Central memory CD8-positive, alpha-beta T cell (primary cell): ENCODE data around the gene WNT7B.
A peak's percentile ranks its signal among the peaks of the same experiment; 100 is the strongest.

ENCODE experiments used
- ATAC-seq: fragments of 150-1000 bp; cut with Tn5 transposase; replicated peaks from 2 replicates; pipeline ENCODE4 v1.10.0; 2022; ENCODE audit warnings: mild to moderate bottlenecking, moderate FRiP score, moderate number of reproducible peaks; ENCODE audit not compliant: poor library complexity, severe bottlenecking; ENCODE audit errors: extremely low read depth
- DNase-seq, 2 donors: peaks; one replicate each; pipeline ENCODE4 v3.0.0; 2021; ENCODE audit warnings: low spot score in 2 of 2
- H3K27ac Mint-ChIP-seq: one replicate; pipeline ENCODE4 v1.8.0; 2022; ENCODE audit warnings: low read depth, mild to moderate bottlenecking, moderate library complexity, mixed read lengths
- H3K27me3 Mint-ChIP-seq: one replicate; pipeline ENCODE4 v1.8.0; 2022; ENCODE audit warnings: mixed read lengths
- H3K36me3 Mint-ChIP-seq: one replicate; pipeline ENCODE4 v1.8.0; 2022; ENCODE audit warnings: mild to moderate bottlenecking, moderate library complexity, mixed read lengths; ENCODE audit not compliant: insufficient read depth
- H3K4me1 Mint-ChIP-seq: one replicate; pipeline ENCODE4 v1.8.0; 2022; ENCODE audit warnings: mixed read lengths
- H3K4me3 Mint-ChIP-seq: one replicate; pipeline ENCODE4 v1.8.0; 2022; ENCODE audit warnings: mild to moderate bottlenecking, moderate library complexity, mixed read lengths
- H3K9me3 Mint-ChIP-seq: one replicate; pipeline ENCODE4 v1.8.0; 2022; ENCODE audit warnings: mixed read lengths

Gene WNT7B

GRCh38 chr22:45997077-45997776 is 20.3 kb upstream of the WNT7B start:
- Mint-ChIP-seq H3K27ac (peak overlapping the region; percentile 71), H3K27me3 (no peaks in the 10 kb centered on the region), H3K9me3 (peaks cover 14% of the 10 kb centered on the region), H3K4me1 (peaks cover 14% of the 10 kb centered on the region), H3K4me3 (no peak overlapping the region), H3K36me3 (peaks cover 12% of the 10 kb centered on the region)
- ATAC-seq (no peak), DNase-seq (no peak)

DNA sequence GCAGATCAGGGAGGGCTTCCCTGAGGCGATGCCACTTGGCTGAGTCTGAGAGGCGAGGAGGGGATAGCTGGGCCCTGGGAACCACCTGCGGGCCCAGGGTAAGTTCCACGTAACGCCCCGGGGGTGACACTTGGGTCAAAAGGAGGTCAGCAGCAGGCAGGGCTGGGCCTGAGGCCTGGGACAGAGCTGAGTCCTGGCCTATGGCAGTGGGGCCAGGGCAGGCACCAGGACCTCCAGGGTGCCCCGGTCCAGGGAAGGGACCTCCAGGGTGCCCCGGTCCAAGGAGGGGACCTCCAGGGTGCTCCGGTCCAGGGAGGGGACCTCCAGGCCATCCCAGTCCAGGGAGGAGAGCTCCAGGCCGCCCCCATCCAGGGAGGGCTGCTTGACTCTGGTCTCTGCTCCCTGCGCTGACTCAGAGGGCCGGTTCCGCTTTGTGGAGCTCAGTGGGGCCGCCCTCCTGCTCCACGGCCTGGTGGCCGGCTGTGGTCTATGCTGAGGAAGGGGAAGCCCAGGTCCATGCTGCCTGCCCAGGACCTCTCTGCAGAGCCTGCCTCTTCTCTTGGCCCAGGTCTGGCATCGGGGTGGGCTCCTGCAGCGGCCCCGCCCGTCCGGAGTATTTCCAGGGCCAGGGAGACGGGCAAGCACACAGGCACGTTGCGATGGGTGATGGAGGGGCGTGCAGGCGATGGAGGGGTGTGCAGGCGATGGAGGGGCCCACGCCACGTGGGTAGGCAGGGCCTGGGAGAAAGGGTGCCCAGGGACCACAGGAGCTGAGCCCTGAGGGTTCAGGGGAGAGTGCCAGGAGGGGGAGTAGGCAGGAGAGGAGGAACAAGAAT is 19.5 kb upstream of the WNT7B start:
- ATAC-seq, result no peak
- H3K27ac Mint-ChIP-seq, result peak overlapping the region; percentile 71
- DNase-seq, result no peak
- H3K36me3 Mint-ChIP-seq, result peaks cover 13% of the 10 kb centered on the region
- H3K27me3 Mint-ChIP-seq, result no peaks in the 10 kb centered on the region
- peaks cover 14% of the 10 kb centered on the region for H3K9me3 Mint-ChIP-seq
- H3K4me3 Mint-ChIP-seq, result no peak overlapping the region
- H3K4me1 Mint-ChIP-seq, result peaks cover 14% of the 10 kb centered on the region

DNA sequence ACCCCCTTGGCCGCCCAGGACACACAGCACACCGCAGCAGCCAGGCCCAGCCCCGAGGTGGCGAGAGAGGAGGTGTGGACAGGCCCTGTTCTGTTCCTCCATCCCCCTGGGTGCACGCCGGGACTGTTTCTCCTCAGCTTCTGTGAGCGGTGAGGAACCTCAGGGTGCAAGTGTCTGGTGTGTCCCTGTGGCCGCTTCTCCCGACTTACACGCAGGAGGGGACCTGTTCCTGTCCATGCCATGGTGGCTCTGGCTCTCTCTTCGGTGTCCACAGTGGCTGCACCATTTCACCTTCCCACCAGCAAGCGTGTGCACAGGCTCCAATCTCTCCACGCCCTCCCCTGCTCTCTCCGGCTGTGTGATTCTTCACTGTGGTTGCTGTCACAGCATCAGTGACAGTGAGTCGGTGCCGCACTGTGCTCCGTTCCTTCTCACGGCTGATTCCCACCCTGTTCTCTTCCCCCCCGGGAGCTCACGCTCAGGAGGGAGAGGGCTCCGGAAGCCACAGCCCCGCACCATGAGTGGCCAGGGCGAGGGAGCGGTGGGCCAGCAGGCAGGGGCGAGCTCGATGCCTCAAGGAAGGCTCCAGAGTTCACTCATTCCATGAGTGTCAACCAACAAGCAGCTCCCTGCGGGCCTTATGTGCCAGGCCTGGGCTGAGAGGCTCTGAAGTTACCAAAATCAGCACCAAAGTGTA is 18.6 kb upstream of the WNT7B start:
- ATAC-seq (no peak), DNase-seq (no peak)
- Mint-ChIP-seq H3K4me1 (peaks cover 14% of the 10 kb centered on the region), H3K9me3 (peaks cover 14% of the 10 kb centered on the region), H3K36me3 (peaks cover 13% of the 10 kb centered on the region), H3K27ac (no peak overlapping the region), H3K4me3 (no peak overlapping the region), H3K27me3 (no peaks in the 10 kb centered on the region)

- Mint-ChIP-seq H3K9me3 (peaks cover 14% of the 10 kb centered on the region), H3K27ac (peak overlapping the region; percentile 84), H3K36me3 (peaks cover 13% of the 10 kb centered on the region)
Measured at GRCh38 chr22:45994491-45995404, 17.8 kb upstream of the WNT7B start.

DNA sequence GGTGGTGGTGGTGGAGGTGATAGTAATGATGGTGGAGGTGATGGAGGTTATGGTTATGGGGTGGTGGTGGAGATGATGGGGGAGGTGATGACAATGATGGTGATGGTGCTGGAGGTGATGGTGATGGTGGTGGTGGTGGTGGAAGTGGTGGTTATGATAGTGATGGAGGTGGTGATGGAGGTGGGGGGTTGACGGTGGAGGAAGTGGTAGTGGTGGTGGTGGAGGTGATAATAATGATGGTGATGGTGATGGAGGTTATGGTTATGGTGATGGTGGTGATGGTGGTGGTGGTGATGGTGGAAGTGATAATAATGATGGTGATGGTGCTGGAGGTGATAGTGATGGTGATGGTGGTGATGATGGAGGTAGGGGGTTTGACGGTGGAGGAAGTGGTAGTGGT is 16.9 kb upstream of the WNT7B start:
- Mint-ChIP-seq H3K27me3 (no peaks in the 10 kb centered on the region), H3K36me3 (peaks cover 13% of the 10 kb centered on the region), H3K9me3 (peaks cover 14% of the 10 kb centered on the region), H3K4me1 (peaks cover 14% of the 10 kb centered on the region), H3K27ac (peak overlapping the region; percentile 84), H3K4me3 (peak overlapping the region; percentile 43)
- ATAC-seq (peak; percentile 35), DNase-seq (no peak)

More at GRCh38 chr22:45994491-45995404, 17.8 kb upstream of the WNT7B start:
- H3K4me1 Mint-ChIP-seq, result peaks cover 14% of the 10 kb centered on the region
- no peaks in the 10 kb centered on the region for H3K27me3 Mint-ChIP-seq
- peak; percentile 66 to 83 for DNase-seq
- peak; percentile 48 for ATAC-seq
- peak overlapping the region; percentile 8 for H3K4me3 Mint-ChIP-seq

DNA sequence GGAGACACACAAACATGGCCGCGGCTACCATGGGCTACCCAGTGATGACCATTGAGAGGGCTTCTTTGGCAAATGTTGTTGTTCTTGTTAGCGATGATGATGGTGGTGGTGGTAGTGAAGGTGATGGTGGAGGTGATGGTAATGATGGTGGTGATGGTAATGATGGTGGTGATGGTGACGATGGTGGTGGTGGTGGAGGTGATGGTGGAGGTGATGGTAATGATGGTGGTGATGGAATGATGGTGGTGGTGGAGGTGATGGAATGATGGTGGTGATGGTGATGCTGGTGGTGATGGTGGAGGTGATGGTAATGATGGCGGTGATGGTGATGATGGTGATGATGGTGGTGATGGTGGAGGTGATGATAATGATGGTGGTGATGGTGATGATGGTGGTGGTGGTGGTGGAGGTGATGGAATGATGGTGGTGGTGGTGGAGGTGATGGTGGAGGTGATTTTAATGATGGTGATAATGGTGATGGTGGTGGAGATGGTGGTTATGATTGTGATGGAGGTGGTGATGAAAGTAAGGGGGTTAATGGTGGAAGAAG is 16.3 kb upstream of the WNT7B start:
- Mint-ChIP-seq H3K27me3 (no peaks in the 10 kb centered on the region), H3K27ac (peak overlapping the region; percentile 84), H3K4me1 (peaks cover 14% of the 10 kb centered on the region), H3K36me3 (peaks cover 13% of the 10 kb centered on the region), H3K4me3 (peak overlapping the region; percentile 43), H3K9me3 (peaks cover 14% of the 10 kb centered on the region)
- DNase-seq, result no peak
- no peak for ATAC-seq

DNA sequence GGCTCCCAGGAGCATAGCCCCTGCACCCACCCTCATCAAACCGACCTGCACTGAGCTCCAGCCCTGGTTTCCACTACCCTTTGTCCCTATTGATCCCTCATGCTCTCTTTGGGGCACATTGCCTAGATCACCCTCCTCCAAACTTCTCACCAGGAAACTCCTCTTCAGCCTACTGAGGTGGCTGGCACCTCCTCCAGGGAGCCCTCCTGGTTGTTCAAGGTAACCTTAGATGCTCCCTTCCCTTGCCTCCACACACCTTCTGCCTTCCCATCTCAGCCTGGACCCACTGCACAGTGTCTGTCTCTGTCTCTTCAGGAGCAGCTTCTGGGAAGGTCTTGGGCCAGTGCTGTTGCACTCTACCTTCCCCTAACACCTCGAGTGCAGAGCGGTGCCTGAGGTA is 15.8 kb upstream of the WNT7B start:
- Mint-ChIP-seq H3K36me3 (peaks cover 13% of the 10 kb centered on the region), H3K4me3 (no peak overlapping the region), H3K27me3 (no peaks in the 10 kb centered on the region), H3K4me1 (peaks cover 14% of the 10 kb centered on the region), H3K27ac (peak overlapping the region; percentile 84), H3K9me3 (peaks cover 14% of the 10 kb centered on the region)
- DNase-seq, result no peak
- no peak for ATAC-seq

DNA sequence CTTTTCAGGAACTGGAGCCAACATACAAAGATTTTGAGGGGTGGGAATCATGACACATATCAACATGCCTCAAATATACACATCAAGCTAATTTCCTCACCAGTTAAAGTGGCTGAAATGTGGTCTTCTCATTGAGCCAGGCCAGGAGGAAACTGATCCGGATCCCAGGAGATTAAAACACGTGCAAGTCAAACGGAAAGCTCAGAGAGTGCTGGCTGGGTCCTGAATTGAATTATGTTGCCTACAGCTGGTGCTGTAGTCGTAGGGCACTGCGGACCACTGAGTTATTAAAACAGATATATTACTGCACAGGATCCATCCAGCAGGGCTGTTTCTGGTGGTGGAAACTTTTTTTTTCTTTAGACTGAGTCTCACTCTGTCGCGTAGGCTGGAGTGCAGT is 14.1 kb upstream of the WNT7B start:
- no peak for ATAC-seq
- H3K36me3 Mint-ChIP-seq, result peaks cover 13% of the 10 kb centered on the region

GRCh38 chr22:45987136-45987861 is 10.3 kb upstream of the WNT7B start:
- Mint-ChIP-seq H3K4me1 (no peaks in the 10 kb centered on the region), H3K27ac (no peak overlapping the region), H3K36me3 (peaks cover 2% of the 10 kb centered on the region), H3K4me3 (no peak overlapping the region), H3K9me3 (no peaks in the 10 kb centered on the region), H3K27me3 (no peaks in the 10 kb centered on the region)
- no peak for DNase-seq
- ATAC-seq, result no peak

More for the DNA sequence above, 14.1 kb upstream of the WNT7B start:
- H3K27ac Mint-ChIP-seq, result no peak overlapping the region
- no peaks in the 10 kb centered on the region for H3K27me3 Mint-ChIP-seq
- no peak overlapping the region for H3K4me3 Mint-ChIP-seq
- peaks cover 14% of the 10 kb centered on the region for H3K9me3 Mint-ChIP-seq
- DNase-seq, result no peak
- peaks cover 14% of the 10 kb centered on the region for H3K4me1 Mint-ChIP-seq

DNA sequence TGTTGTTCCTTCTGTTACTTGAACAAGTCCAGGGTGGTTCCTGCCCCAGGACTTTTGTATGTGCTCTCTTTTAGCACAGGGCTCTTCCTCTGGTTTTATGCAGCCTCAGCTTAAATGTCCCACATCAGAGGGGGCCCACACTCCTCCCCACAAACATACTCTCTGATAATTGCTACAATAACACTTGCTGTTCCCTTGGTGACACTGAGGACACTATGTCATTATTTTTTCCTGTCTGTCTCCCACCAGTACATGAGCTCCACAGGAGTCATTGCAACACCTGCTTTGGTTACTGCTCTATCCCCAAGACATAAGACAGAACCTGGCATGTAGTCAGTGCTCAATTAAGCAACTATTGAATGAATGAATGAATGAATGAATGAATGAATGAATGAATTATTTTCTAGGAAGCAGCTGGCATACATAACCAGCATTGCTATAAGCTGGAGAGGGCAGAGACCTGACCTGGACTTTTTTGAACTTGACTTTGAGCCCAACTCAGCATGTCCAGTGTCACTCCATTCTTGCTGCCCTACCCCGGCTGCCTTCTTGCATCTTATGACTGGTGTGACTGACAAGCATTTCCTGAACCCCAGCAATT is 7.5 kb upstream of the WNT7B start:
- Mint-ChIP-seq H3K27me3 (no peaks in the 10 kb centered on the region), H3K4me3 (no peak overlapping the region), H3K4me1 (no peaks in the 10 kb centered on the region), H3K36me3 (no peaks in the 10 kb centered on the region), H3K27ac (no peak overlapping the region), H3K9me3 (no peaks in the 10 kb centered on the region)
- ATAC-seq, result peak; percentile 32
- DNase-seq, result no peak

GRCh38 chr22:45983797-45984196 is 6.8 kb upstream of the WNT7B start:
- Mint-ChIP-seq H3K9me3 (no peaks in the 10 kb centered on the region), H3K36me3 (no peaks in the 10 kb centered on the region), H3K27ac (no peak overlapping the region), H3K27me3 (no peaks in the 10 kb centered on the region), H3K4me3 (no peak overlapping the region), H3K4me1 (no peaks in the 10 kb centered on the region)
- ATAC-seq (no peak), DNase-seq (no peak)
